ENCODE results near the gene DLG5.

Gene DLG5

GRCh38 chr10:77873536-77874380, 52.8 kb downstream of the DLG5 start:
- no peak overlapping the region for H3K27ac ChIP-seq
- H3K9me3 ChIP-seq (ENCODE audit: severe bottlenecking) = no peaks in the 10 kb centered on the region
- TF ChIP-seq CTCF (IDR thresholded peaks at IDR 0.05; ENCODE audit: low read depth, low read length) = no peak
- no peak for DNase-seq
- no peak overlapping the region for H3K4me3 ChIP-seq (ENCODE audit: low read depth, low read length)
- H3K27me3 ChIP-seq (ENCODE audit: insufficient read depth, low read depth, severe bottlenecking) = no peaks in the 10 kb centered on the region
- peaks cover 14% of the 10 kb centered on the region for H3K36me3 ChIP-seq

GRCh38 chr10:77872947-77873535, 53.5 kb downstream of the DLG5 start:
- Histone ChIP-seq H3K9me3 (ENCODE audit: severe bottlenecking) (no peaks in the 10 kb centered on the region), H3K4me3 (ENCODE audit: low read depth, low read length) (no peak overlapping the region), H3K27me3 (ENCODE audit: insufficient read depth, low read depth, severe bottlenecking) (no peaks in the 10 kb centered on the region), H3K36me3 (peaks cover 21% of the 10 kb centered on the region), H3K27ac (no peak overlapping the region)
- DNase-seq = no peak
- TF ChIP-seq CTCF (IDR thresholded peaks at IDR 0.05; ENCODE audit: low read depth, low read length) = no peak

- no peak for DNase-seq
- Histone ChIP-seq H3K36me3 (peaks cover 28% of the 10 kb centered on the region), H3K27ac (no peak overlapping the region), H3K9me3 (ENCODE audit: severe bottlenecking) (no peaks in the 10 kb centered on the region), H3K27me3 (ENCODE audit: insufficient read depth, low read depth, severe bottlenecking) (no peaks in the 10 kb centered on the region), H3K4me3 (ENCODE audit: low read depth, low read length) (no peak overlapping the region)
- no peak for TF ChIP-seq CTCF (IDR thresholded peaks at IDR 0.05; ENCODE audit: low read depth, low read length)
Observed at GRCh38 chr10:77872151-77872946, 54.2 kb downstream of the DLG5 start.

GRCh38 chr10:77869626-77870420, 56.7 kb downstream of the DLG5 start:
- H3K36me3 ChIP-seq = peaks cover 51% of the 10 kb centered on the region
- H3K9me3 ChIP-seq (ENCODE audit: severe bottlenecking) = no peaks in the 10 kb centered on the region
- H3K27me3 ChIP-seq (ENCODE audit: insufficient read depth, low read depth, severe bottlenecking) = no peaks in the 10 kb centered on the region
- H3K27ac ChIP-seq = no peak overlapping the region
- no peak overlapping the region for H3K4me3 ChIP-seq (ENCODE audit: low read depth, low read length)
- no peak for DNase-seq
- TF ChIP-seq CTCF (IDR thresholded peaks at IDR 0.05; ENCODE audit: low read depth, low read length) = no peak

- Histone ChIP-seq H3K36me3 (peaks cover 46% of the 10 kb centered on the region), H3K27ac (no peak overlapping the region), H3K9me3 (ENCODE audit: severe bottlenecking) (no peaks in the 10 kb centered on the region), H3K27me3 (ENCODE audit: insufficient read depth, low read depth, severe bottlenecking) (no peaks in the 10 kb centered on the region), H3K4me3 (ENCODE audit: low read depth, low read length) (no peak overlapping the region)
- no peak for TF ChIP-seq CTCF (IDR thresholded peaks at IDR 0.05; ENCODE audit: low read depth, low read length)
- DNase-seq = no peak
Observed at GRCh38 chr10:77868523-77868922, 58.0 kb downstream of the DLG5 start.

Measured in WERI-Rb-1 (cell line).